SJCRH30 (cell line): ENCODE data around the gene SLC30A7. TPM values are rescaled to one million over a fixed set of nuclear protein-coding genes. Genes with fewer than 3 reads are reported as not detected.
"Not testable (repeated sequence)": the region's sequence is repeated elsewhere in the genome, so short reads cannot be mapped to it uniquely, and the experiment has no call there.

Experiments used
- DNase-seq, 2 experiments: peaks; one replicate each; pipeline ENCODE4 v3.0.0-alpha.2; 2015 to 2020
- H3K27ac ChIP-seq: fragments of 250-450 bp; sonication (Bioruptor Pico); 2 replicates; pipeline ENCODE4 v1.5.1; 2020; ENCODE audit warnings: mild to moderate bottlenecking, moderate library complexity
- H3K27me3 ChIP-seq: fragments of 250-450 bp; sonication (Bioruptor Pico); 2 replicates; pipeline ENCODE4 v1.5.1; 2020; ENCODE audit warnings: mild to moderate bottlenecking, moderate library complexity
- H3K36me3 ChIP-seq: fragments of 250-450 bp; sonication (Bioruptor Pico); 2 replicates; pipeline ENCODE4 v1.5.1; 2020; ENCODE audit warnings: mild to moderate bottlenecking, moderate library complexity
- H3K4me1 ChIP-seq: fragments of 250-450 bp; sonication (Bioruptor Pico); 2 replicates; pipeline ENCODE4 v1.5.1; 2020; ENCODE audit warnings: mild to moderate bottlenecking, moderate library complexity
- H3K4me3 ChIP-seq: fragments of 250-450 bp; sonication (Bioruptor Pico); 2 replicates; pipeline ENCODE4 v1.5.1; 2020; ENCODE audit warnings: mild to moderate bottlenecking, moderate library complexity
- H3K9me3 ChIP-seq: fragments of 250-450 bp; sonication (Bioruptor Pico); replicated peaks from 2 replicates; pipeline ENCODE4 v1.5.1; 2020; ENCODE audit warnings: mild to moderate bottlenecking, moderate library complexity
- total RNA-seq: library from RNA; depleted of rRNA; stranded (reverse); fragments of >200 nt; shearing (Covaris generic); gene quantifications from 2 replicates; pipeline ENCODE4 v1.2.3, GENCODE V29; 2014; rRNA removed

The SLC30A7 gene
- 24.8 and 28.8 TPM in 2 replicates for total RNA-seq

- peaks cover 12% of the 10 kb centered on the region for H3K36me3 ChIP-seq
- H3K4me1 ChIP-seq: no peaks in the 10 kb centered on the region
- H3K27me3 ChIP-seq: no peaks in the 10 kb centered on the region
- H3K9me3 ChIP-seq: no peaks in the 10 kb centered on the region
- DNase-seq: peak; percentile 96 to 97
- H3K27ac ChIP-seq: peak within 1 kb of the TSS; percentile 90
- H3K4me3 ChIP-seq: peak within 1 kb of the TSS; percentile 87
These were observed at the start of gene SLC30A7 for GRCh38 chr1:100895540-100896480. Gene SLC30A7, plus strand, starts transcription at chr1:100896090. Its CDS starts 173 bp downstream, at chr1:100896263.

GRCh38 chr1:100847361-100848082 lies 48.4 kb upstream of the SLC30A7 start:
- H3K4me1 ChIP-seq: no peaks in the 10 kb centered on the region
- no peaks in the 10 kb centered on the region for H3K9me3 ChIP-seq
- no peaks in the 10 kb centered on the region for H3K36me3 ChIP-seq
- H3K27me3 ChIP-seq: no peaks in the 10 kb centered on the region
- H3K27ac ChIP-seq: no peak overlapping the region
- no peak for DNase-seq
- no peak overlapping the region for H3K4me3 ChIP-seq

GRCh38 chr1:100851726-100852125 lies 44.2 kb upstream of the SLC30A7 start:
- no peak overlapping the region for H3K27ac ChIP-seq
- H3K4me1 ChIP-seq: no peaks in the 10 kb centered on the region
- H3K27me3 ChIP-seq: no peaks in the 10 kb centered on the region
- H3K9me3 ChIP-seq: no peaks in the 10 kb centered on the region
- no peak for DNase-seq
- no peaks in the 10 kb centered on the region for H3K36me3 ChIP-seq
- H3K4me3 ChIP-seq: no peak overlapping the region

GRCh38 chr1:100852976-100853375 lies 42.9 kb upstream of the SLC30A7 start:
- no peaks in the 10 kb centered on the region for H3K27me3 ChIP-seq
- H3K4me1 ChIP-seq: no peaks in the 10 kb centered on the region
- no peaks in the 10 kb centered on the region for H3K36me3 ChIP-seq
- H3K9me3 ChIP-seq: no peaks in the 10 kb centered on the region
- no peak overlapping the region for H3K4me3 ChIP-seq
- no peak for DNase-seq
- H3K27ac ChIP-seq: no peak overlapping the region

- not testable (repeated sequence) for H3K36me3 ChIP-seq, H3K27me3 ChIP-seq, H3K27ac ChIP-seq, H3K9me3 ChIP-seq, H3K4me3 ChIP-seq, DNase-seq, H3K4me1 ChIP-seq
These were observed 40.8 kb upstream of the SLC30A7 start for GRCh38 chr1:100855116-100855515.

GRCh38 chr1:100860397-100860991 lies 35.4 kb upstream of the SLC30A7 start:
- Histone ChIP-seq H3K9me3 (no peaks in the 10 kb centered on the region), H3K27me3 (no peaks in the 10 kb centered on the region), H3K36me3 (no peaks in the 10 kb centered on the region), H3K4me1 (no peaks in the 10 kb centered on the region; the same call in 1 of the 2 replicates), H3K27ac (no peak overlapping the region), H3K4me3 (no peak overlapping the region)
- peak in 1 of 2 experiments; percentile 22 for DNase-seq

GRCh38 chr1:100861379-100861778 lies 34.5 kb upstream of the SLC30A7 start:
- H3K9me3 ChIP-seq: no peaks in the 10 kb centered on the region
- no peak overlapping the region for H3K4me3 ChIP-seq
- no peaks in the 10 kb centered on the region for H3K27me3 ChIP-seq
- no peak for DNase-seq
- H3K36me3 ChIP-seq: no peaks in the 10 kb centered on the region
- no peaks in the 10 kb centered on the region; the same call in 1 of the 2 replicates for H3K4me1 ChIP-seq
- no peak overlapping the region for H3K27ac ChIP-seq

GRCh38 chr1:100862591-100862990 lies 33.3 kb upstream of the SLC30A7 start:
- DNase-seq: no peak
- Histone ChIP-seq H3K27ac (no peak overlapping the region), H3K4me3 (no peak overlapping the region)

GRCh38 chr1:100866041-100866900 lies 29.6 kb upstream of the SLC30A7 start:
- no peak overlapping the region for H3K4me3 ChIP-seq
- no peak overlapping the region for H3K27ac ChIP-seq
- no peaks in the 10 kb centered on the region for H3K36me3 ChIP-seq
- H3K27me3 ChIP-seq: no peaks in the 10 kb centered on the region
- no peaks in the 10 kb centered on the region for H3K9me3 ChIP-seq
- peak in 1 of 2 experiments; percentile 54 for DNase-seq
- H3K4me1 ChIP-seq: no peaks in the 10 kb centered on the region

More at GRCh38 chr1:100862591-100862990, 33.3 kb upstream of the SLC30A7 start:
- Histone ChIP-seq H3K36me3 (no peaks in the 10 kb centered on the region), H3K27me3 (no peaks in the 10 kb centered on the region), H3K4me1 (no peaks in the 10 kb centered on the region; the same call in 1 of the 2 replicates), H3K9me3 (no peaks in the 10 kb centered on the region)

GRCh38 chr1:100866901-100867206 lies 29.0 kb upstream of the SLC30A7 start:
- DNase-seq: no peak
- Histone ChIP-seq H3K4me1 (no peaks in the 10 kb centered on the region), H3K27me3 (no peaks in the 10 kb centered on the region), H3K36me3 (no peaks in the 10 kb centered on the region), H3K27ac (no peak overlapping the region), H3K9me3 (no peaks in the 10 kb centered on the region), H3K4me3 (no peak overlapping the region)

GRCh38 chr1:100868364-100868995 lies 27.4 kb upstream of the SLC30A7 start:
- no peak overlapping the region for H3K27ac ChIP-seq
- no peak overlapping the region for H3K4me3 ChIP-seq
- no peaks in the 10 kb centered on the region for H3K36me3 ChIP-seq
- no peaks in the 10 kb centered on the region for H3K27me3 ChIP-seq
- peak in 1 of 2 experiments; percentile 54 for DNase-seq
- H3K4me1 ChIP-seq: no peaks in the 10 kb centered on the region
- H3K9me3 ChIP-seq: no peaks in the 10 kb centered on the region

GRCh38 chr1:100869996-100870395 lies 25.9 kb upstream of the SLC30A7 start:
- H3K36me3 ChIP-seq: peaks cover 2% of the 10 kb centered on the region; the same call in 1 of the 2 replicates
- no peaks in the 10 kb centered on the region for H3K9me3 ChIP-seq
- H3K27me3 ChIP-seq: no peaks in the 10 kb centered on the region
- no peak overlapping the region for H3K4me3 ChIP-seq
- H3K27ac ChIP-seq: no peak overlapping the region
- DNase-seq: no peak
- H3K4me1 ChIP-seq: no peaks in the 10 kb centered on the region

- no peak for DNase-seq
- Histone ChIP-seq H3K4me3 (no peak overlapping the region), H3K9me3 (no peaks in the 10 kb centered on the region), H3K27ac (no peak overlapping the region), H3K36me3 (peaks cover 5% of the 10 kb centered on the region), H3K4me1 (no peaks in the 10 kb centered on the region), H3K27me3 (no peaks in the 10 kb centered on the region)
These were observed 21.5 kb upstream of the SLC30A7 start for GRCh38 chr1:100874433-100874832.

GRCh38 chr1:100875228-100875627 lies 20.7 kb upstream of the SLC30A7 start:
- no peaks in the 10 kb centered on the region for H3K4me1 ChIP-seq
- DNase-seq: peak in 1 of 2 experiments; percentile 30
- H3K9me3 ChIP-seq: no peaks in the 10 kb centered on the region
- no peak overlapping the region for H3K27ac ChIP-seq
- H3K36me3 ChIP-seq: peaks cover 8% of the 10 kb centered on the region
- H3K4me3 ChIP-seq: no peak overlapping the region
- H3K27me3 ChIP-seq: no peaks in the 10 kb centered on the region
